Measurements from ENCODE around the gene HK2. TPM values are rescaled to one million over a fixed set of nuclear protein-coding genes. Genes with fewer than 3 reads are reported as not detected.
"Not testable (repeated sequence)": the region's sequence is repeated elsewhere in the genome, so short reads cannot be mapped to it uniquely, and the experiment has no call there.

HK2 gene
- total RNA-seq, 1 donor from 2014 or later, result 23.2 TPM

GRCh38 chr2:74824679-74825078, 9.2 kb upstream of the HK2 start:
- no peaks in the 10 kb centered on the region for H3K36me3 Mint-ChIP-seq (ENCODE audit: low read depth, unreplicated experiment)
- no peaks in the 10 kb centered on the region for H3K27me3 Mint-ChIP-seq (ENCODE audit: unreplicated experiment)
- no peak for DNase-seq (ENCODE audit: low spot score)
- peaks cover 13% of the 10 kb centered on the region for H3K4me1 Mint-ChIP-seq (ENCODE audit: unreplicated experiment)
- TF ChIP-seq, protein P1, sequence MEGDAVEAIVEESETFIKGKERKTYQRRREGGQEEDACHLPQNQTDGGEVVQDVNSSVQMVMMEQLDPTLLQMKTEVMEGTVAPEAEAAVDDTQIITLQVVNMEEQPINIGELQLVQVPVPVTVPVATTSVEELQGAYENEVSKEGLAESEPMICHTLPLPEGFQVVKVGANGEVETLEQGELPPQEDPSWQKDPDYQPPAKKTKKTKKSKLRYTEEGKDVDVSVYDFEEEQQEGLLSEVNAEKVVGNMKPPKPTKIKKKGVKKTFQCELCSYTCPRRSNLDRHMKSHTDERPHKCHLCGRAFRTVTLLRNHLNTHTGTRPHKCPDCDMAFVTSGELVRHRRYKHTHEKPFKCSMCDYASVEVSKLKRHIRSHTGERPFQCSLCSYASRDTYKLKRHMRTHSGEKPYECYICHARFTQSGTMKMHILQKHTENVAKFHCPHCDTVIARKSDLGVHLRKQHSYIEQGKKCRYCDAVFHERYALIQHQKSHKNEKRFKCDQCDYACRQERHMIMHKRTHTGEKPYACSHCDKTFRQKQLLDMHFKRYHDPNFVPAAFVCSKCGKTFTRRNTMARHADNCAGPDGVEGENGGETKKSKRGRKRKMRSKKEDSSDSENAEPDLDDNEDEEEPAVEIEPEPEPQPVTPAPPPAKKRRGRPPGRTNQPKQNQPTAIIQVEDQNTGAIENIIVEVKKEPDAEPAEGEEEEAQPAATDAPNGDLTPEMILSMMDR (IDR thresholded peaks at IDR 0.05; ENCODE audit: unreplicated experiment), result no peak
- no peaks in the 10 kb centered on the region for H3K9me3 Mint-ChIP-seq (ENCODE audit: unreplicated experiment)
- H3K4me3 Mint-ChIP-seq (ENCODE audit: unreplicated experiment), result no peak overlapping the region
- H3K27ac Mint-ChIP-seq (ENCODE audit: unreplicated experiment), result no peak overlapping the region

DNA sequence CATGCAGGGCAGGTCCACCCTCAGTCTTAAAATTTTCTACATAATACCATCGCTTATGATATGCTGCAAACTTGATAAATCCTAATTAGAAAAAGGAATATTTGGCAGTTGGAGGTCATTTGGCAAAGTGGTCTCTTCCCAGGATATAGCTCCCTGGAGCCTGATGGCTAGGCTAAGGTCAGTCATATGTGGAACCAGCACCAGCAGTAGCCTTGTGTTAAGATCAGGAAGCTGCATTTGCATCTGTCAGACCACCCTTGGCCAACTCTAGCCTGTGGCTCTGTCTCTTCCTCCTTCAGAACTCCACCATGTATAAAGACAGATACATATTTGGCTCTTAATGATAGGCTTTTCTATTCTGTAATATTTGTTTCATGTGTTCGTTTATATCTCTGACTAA, 5.4 kb upstream of the HK2 start:
- Mint-ChIP-seq H3K27ac (ENCODE audit: unreplicated experiment) (no peak overlapping the region), H3K4me3 (ENCODE audit: unreplicated experiment) (no peak overlapping the region), H3K4me1 (ENCODE audit: unreplicated experiment) (peaks cover 8% of the 10 kb centered on the region), H3K9me3 (ENCODE audit: unreplicated experiment) (no peaks in the 10 kb centered on the region), H3K27me3 (ENCODE audit: unreplicated experiment) (peaks cover 8% of the 10 kb centered on the region), H3K36me3 (ENCODE audit: low read depth, unreplicated experiment) (no peaks in the 10 kb centered on the region)
- TF ChIP-seq, protein P1 (IDR thresholded peaks at IDR 0.05; ENCODE audit: unreplicated experiment), result no peak
- no peak for DNase-seq (ENCODE audit: low spot score)

DNA sequence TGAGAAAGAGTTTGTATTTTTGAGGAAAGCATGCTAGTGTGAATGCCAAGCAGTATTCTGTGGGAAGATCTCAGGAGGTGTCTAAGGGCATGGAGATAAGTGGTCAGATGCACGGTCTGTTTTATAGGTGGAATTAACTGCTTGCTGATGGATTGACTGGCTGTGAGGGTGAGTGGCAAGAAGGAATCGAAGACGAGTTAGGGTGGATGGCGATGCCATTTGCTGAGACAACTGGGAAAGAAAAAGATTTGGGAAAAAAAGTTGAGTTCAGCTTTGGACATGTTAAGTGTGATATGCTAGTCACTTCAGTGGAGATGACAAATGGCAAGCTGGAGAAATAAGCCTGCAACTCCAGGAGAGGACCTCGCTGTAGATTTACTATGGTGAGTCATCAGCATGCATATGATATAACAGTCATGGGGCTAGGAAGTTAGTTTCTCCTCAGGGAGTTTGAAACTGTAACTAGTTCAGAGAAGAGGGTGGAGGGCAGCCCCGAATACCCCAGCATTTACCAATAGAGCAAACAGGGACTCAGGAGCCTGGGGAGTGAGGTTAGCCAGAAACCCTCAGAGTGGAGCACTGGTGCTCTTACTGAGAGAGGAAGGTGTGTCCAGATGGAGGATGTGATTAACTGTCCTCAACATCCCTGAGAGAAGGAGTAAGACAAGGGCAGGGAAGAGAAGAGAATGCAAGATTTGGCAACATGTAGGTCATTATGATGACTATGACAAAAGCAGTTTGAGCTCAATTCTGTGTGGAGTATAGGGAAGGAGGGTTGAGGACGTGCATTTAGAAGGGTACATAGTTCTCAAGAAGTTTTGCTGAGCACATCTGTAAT, 2.0 kb upstream of the HK2 start:
- no peak overlapping the region for H3K4me3 Mint-ChIP-seq (ENCODE audit: unreplicated experiment)
- no peak overlapping the region for H3K27ac Mint-ChIP-seq (ENCODE audit: unreplicated experiment)
- H3K9me3 Mint-ChIP-seq (ENCODE audit: unreplicated experiment), result no peaks in the 10 kb centered on the region
- H3K4me1 Mint-ChIP-seq (ENCODE audit: unreplicated experiment), result peaks cover 21% of the 10 kb centered on the region
- H3K27me3 Mint-ChIP-seq (ENCODE audit: unreplicated experiment), result peaks cover 10% of the 10 kb centered on the region
- DNase-seq (ENCODE audit: low spot score), result no peak
- H3K36me3 Mint-ChIP-seq (ENCODE audit: low read depth, unreplicated experiment), result no peaks in the 10 kb centered on the region
- TF ChIP-seq, protein P1 (IDR thresholded peaks at IDR 0.05; ENCODE audit: unreplicated experiment), result no peak

DNA sequence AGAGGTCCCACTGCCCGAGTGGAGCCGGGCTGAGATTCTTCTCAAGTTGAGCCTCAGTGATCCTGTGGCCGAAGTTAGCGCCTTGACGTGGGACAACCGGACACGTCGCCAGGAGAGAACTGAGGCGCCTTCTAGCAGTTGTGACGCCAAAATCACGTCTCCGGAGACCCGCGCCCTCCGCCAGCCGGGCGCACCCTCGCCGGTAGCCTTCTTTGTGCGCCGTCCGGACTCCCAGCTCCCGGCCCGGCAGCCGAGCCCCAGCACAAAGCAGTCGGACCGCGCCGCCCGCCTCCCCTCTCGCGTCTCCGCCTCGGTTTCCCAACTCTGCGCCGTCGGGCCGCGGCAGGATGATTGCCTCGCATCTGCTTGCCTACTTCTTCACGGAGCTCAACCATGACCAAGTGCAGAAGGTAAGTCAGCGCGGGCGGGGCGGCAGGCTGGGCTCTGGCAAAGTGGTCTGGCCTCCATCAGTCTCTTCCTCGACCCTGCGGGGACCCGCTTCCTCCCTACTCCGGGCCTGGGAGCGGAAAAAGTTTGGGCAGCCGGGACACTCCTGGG, 386 bp downstream of the HK2 start:
- H3K36me3 Mint-ChIP-seq (ENCODE audit: low read depth, unreplicated experiment); H3K9me3 Mint-ChIP-seq (ENCODE audit: unreplicated experiment): not testable (repeated sequence)
- peaks cover 33% of the 10 kb centered on the region for H3K4me1 Mint-ChIP-seq (ENCODE audit: unreplicated experiment)
- H3K4me3 Mint-ChIP-seq (ENCODE audit: unreplicated experiment), result peak overlapping the region; percentile 91
- peak; percentile 41 for DNase-seq (ENCODE audit: low spot score)
- H3K27me3 Mint-ChIP-seq (ENCODE audit: unreplicated experiment), result peaks cover 13% of the 10 kb centered on the region
- H3K27ac Mint-ChIP-seq (ENCODE audit: unreplicated experiment), result peak overlapping the region; percentile 82

- peaks cover 4% of the 10 kb centered on the region for H3K36me3 Mint-ChIP-seq (ENCODE audit: low read depth, unreplicated experiment)
- peaks cover 14% of the 10 kb centered on the region for H3K27me3 Mint-ChIP-seq (ENCODE audit: unreplicated experiment)
- DNase-seq (ENCODE audit: low spot score), result peak; percentile 62
- TF ChIP-seq, protein P1 (IDR thresholded peaks at IDR 0.05; ENCODE audit: unreplicated experiment), result no peak
- no peaks in the 10 kb centered on the region for H3K9me3 Mint-ChIP-seq (ENCODE audit: unreplicated experiment)
- peak overlapping the region; percentile 97 for H3K4me3 Mint-ChIP-seq (ENCODE audit: unreplicated experiment)
- peaks cover 33% of the 10 kb centered on the region for H3K4me1 Mint-ChIP-seq (ENCODE audit: unreplicated experiment)
- peak overlapping the region; percentile 93 for H3K27ac Mint-ChIP-seq (ENCODE audit: unreplicated experiment)
Measured at GRCh38 chr2:74834792-74835755, 1.1 kb downstream of the HK2 start.

Measured in endothelial cell (in vitro differentiated cells).